Panc1 (cell line): ENCODE data around the gene TRIO.

Source experiments
- TF ChIP-seq, protein P1 (sequence below): fragments of 450-650 bp; IDR thresholded peaks from 2 replicates; pipeline ENCODE4 v1.5.1; 2017; ENCODE audit warnings: mild to moderate bottlenecking
- TF ChIP-seq, protein P2 (sequence below), 2 experiments: IDR thresholded peaks; 2 replicates each; pipeline ENCODE4 v1.6.1; 2011 to 2012; ENCODE audit warnings: low read depth in 2 of 2, control low read depth in 1 of 2, low read length in 1 of 2, mild to moderate bottlenecking in 1 of 2, moderate library complexity in 1 of 2; ENCODE audit not compliant: insufficient read depth in 1 of 2

DNA sequence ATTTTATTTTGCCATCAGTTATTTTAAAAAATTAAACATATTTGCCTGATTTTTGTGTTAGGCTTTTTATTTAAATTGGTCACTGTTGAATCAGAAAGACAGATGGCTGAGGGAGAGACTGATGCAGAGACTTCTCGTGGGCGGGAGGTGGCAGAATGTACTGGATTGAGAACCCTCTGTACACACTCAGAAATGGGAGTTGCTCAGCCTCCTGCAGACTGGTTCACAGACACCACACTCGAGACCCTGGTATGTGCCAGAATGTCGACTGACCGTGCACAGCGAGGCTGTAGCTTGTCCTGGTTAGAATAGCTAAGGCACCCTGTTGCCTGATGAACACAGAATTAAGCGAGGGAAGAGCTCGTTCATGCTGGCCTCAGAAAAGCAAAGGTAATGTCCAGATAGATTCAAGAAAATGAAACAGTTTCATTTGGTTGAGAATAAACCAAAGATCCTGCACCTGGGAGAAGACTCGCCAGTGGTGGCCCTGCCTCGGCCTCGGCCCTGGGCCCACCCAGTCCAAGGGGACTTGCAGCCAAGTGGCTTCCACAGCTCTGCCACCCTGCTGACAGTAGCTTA lies 367.1 kb downstream of the TRIO start:
- TF ChIP-seq, protein P1, sequence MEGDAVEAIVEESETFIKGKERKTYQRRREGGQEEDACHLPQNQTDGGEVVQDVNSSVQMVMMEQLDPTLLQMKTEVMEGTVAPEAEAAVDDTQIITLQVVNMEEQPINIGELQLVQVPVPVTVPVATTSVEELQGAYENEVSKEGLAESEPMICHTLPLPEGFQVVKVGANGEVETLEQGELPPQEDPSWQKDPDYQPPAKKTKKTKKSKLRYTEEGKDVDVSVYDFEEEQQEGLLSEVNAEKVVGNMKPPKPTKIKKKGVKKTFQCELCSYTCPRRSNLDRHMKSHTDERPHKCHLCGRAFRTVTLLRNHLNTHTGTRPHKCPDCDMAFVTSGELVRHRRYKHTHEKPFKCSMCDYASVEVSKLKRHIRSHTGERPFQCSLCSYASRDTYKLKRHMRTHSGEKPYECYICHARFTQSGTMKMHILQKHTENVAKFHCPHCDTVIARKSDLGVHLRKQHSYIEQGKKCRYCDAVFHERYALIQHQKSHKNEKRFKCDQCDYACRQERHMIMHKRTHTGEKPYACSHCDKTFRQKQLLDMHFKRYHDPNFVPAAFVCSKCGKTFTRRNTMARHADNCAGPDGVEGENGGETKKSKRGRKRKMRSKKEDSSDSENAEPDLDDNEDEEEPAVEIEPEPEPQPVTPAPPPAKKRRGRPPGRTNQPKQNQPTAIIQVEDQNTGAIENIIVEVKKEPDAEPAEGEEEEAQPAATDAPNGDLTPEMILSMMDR: no peak
- TF ChIP-seq, protein P2, sequence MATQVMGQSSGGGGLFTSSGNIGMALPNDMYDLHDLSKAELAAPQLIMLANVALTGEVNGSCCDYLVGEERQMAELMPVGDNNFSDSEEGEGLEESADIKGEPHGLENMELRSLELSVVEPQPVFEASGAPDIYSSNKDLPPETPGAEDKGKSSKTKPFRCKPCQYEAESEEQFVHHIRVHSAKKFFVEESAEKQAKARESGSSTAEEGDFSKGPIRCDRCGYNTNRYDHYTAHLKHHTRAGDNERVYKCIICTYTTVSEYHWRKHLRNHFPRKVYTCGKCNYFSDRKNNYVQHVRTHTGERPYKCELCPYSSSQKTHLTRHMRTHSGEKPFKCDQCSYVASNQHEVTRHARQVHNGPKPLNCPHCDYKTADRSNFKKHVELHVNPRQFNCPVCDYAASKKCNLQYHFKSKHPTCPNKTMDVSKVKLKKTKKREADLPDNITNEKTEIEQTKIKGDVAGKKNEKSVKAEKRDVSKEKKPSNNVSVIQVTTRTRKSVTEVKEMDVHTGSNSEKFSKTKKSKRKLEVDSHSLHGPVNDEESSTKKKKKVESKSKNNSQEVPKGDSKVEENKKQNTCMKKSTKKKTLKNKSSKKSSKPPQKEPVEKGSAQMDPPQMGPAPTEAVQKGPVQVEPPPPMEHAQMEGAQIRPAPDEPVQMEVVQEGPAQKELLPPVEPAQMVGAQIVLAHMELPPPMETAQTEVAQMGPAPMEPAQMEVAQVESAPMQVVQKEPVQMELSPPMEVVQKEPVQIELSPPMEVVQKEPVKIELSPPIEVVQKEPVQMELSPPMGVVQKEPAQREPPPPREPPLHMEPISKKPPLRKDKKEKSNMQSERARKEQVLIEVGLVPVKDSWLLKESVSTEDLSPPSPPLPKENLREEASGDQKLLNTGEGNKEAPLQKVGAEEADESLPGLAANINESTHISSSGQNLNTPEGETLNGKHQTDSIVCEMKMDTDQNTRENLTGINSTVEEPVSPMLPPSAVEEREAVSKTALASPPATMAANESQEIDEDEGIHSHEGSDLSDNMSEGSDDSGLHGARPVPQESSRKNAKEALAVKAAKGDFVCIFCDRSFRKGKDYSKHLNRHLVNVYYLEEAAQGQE (IDR thresholded peaks at IDR 0.05; ENCODE audit: insufficient read depth in 1 of 2, low read depth in 2 of 2, low read length in 1 of 2): no peak
